Skin epidermis (tissue), 12 donors: ENCODE measurements around the gene DCUN1D4.
"Not testable (repeated sequence)": the region's sequence is repeated elsewhere in the genome, so short reads cannot be mapped to it uniquely, and the experiment has no call there.

Source experiments
- H3K27ac ChIP-seq, 21 experiments: fragments of 200-600 bp; sonication (generic) in 11 of 21; one replicate each; pipeline ENCODE4 v1.5.0; 2020; ENCODE audit warnings: mild to moderate bottlenecking in 3 of 21, inconsistent platforms in 2 of 21, moderate library complexity in 2 of 21
- H3K4me3 ChIP-seq, 7 experiments: fragments of 200-600 bp; sonication (generic) in 2 of 7; one replicate each; pipeline ENCODE4 v1.5.0; 2020; ENCODE audit warnings: inconsistent platforms in 2 of 7, mild to moderate bottlenecking in 2 of 7, moderate library complexity in 1 of 7

Gene DCUN1D4

DNA sequence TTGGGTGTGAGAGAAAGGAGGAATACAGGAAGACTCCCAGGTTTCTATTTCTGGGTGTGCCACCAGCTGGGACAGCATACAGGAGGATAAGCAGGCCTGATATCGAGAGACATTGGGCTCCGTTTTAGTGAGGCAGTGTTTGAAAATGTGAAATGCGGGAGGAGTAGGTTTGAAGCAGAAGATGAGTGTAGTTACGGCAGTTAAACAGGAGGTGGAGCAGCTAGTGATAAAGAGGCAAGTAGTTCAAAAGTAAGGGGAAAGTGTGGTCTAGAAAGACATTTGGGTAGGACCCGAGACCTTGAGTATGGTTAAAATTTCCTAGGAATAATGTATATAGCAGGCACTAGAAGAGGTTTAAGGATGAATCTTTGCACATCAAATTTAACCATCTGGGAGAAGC lies 42.4 kb downstream of the DCUN1D4 start:
- no peak overlapping the region for H3K4me3 ChIP-seq
- H3K27ac ChIP-seq: no peak overlapping the region

GRCh38 chr4:51890760-51891159 lies 47.8 kb downstream of the DCUN1D4 start:
- no peak overlapping the region for H3K27ac ChIP-seq
- no peak overlapping the region for H3K4me3 ChIP-seq

DNA sequence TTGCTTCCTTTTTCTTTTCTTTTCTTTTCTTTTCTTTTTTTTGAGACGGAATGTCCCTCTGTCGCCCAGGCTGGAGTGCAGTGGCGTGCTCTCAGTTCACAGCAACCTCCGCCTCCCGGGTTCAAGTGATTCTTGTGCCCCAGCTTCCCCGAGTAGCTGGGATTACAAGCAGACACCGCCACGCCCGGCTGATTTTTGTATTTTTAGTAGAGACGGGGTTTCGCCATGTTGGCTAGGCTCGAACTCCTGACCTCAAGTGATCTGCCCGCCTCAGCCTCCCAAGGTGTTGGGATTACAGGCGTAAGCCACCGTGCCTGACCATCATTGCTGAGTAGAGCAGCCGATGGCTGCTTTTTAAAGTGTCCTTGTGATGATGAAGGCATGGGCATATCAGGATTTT lies 50.4 kb downstream of the DCUN1D4 start:
- not testable (repeated sequence) for H3K27ac ChIP-seq, H3K4me3 ChIP-seq

DNA sequence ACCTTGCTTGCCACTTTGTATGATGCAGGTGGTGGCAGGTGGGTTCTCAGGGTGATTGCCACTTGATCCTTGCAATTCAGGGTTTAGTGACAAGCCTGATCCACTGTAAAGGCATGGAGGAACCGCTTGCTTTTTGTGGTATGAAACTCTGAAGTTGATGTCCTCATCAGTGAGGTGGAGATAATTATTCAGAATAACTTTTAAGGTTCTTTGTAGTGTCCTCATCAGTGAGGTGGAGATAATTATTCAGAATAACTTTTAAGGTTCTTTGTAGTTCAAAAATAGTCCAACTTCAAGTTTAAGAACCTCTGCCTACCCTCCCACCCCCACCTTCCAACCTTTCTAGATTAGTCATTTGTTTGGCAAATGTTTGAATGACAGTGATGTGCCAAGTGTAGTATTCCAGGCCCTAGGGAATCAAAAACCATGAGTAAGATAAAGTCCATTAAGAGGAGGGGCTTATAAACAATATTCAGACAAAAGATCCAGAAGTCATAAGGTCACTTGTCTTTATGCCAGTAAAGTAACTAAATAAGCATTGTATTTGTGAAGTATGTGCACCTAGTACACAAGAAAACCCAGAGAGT lies 51.2 kb downstream of the DCUN1D4 start:
- H3K27ac ChIP-seq: no peak overlapping the region
- no peak overlapping the region for H3K4me3 ChIP-seq

DNA sequence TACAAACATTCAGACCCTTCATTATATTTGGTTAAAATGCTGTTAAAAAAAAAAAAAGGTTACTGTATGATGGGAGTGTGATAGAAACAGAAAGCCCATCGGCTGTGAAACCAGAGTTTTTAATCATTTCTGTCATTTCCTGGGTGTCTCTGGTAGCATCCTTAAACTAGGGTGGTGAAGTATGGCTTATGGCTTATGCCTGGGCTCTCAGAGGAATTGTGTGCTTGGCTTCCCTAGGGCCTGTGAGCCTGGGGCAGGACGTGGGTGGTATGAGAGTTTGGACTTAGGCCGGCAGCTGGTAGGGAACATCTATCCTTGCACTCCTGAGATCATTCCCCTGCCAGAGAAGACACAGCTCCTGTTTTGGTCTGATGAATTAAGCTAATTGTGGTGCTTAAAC lies 52.2 kb downstream of the DCUN1D4 start:
- H3K27ac ChIP-seq: no peak overlapping the region
- no peak overlapping the region for H3K4me3 ChIP-seq

- Histone ChIP-seq H3K4me3 (no peak overlapping the region), H3K27ac (no peak overlapping the region)
Observed at GRCh38 chr4:51895816-51896408, 53.0 kb downstream of the DCUN1D4 start.

DNA sequence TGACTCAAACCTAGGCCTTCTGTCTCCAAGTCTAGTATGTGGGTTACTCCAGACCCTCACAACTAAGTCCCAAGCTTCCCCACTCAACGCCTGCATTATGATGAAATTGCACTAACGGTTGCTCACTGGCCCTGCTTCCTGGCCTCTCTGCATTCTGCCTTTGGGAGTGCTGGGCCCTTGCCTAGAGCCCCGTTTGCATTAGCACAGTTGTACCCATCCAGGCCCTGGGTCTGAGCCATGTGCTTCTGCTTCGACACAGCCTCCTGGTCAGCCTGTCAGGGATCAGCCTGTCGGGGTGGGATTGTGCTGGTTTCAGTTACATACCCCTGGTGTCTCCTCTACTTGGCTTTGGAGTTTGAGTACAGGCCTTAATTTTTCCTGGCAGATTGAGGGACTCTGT lies 58.4 kb downstream of the DCUN1D4 start:
- H3K4me3 ChIP-seq: no peak overlapping the region
- no peak overlapping the region for H3K27ac ChIP-seq

DNA sequence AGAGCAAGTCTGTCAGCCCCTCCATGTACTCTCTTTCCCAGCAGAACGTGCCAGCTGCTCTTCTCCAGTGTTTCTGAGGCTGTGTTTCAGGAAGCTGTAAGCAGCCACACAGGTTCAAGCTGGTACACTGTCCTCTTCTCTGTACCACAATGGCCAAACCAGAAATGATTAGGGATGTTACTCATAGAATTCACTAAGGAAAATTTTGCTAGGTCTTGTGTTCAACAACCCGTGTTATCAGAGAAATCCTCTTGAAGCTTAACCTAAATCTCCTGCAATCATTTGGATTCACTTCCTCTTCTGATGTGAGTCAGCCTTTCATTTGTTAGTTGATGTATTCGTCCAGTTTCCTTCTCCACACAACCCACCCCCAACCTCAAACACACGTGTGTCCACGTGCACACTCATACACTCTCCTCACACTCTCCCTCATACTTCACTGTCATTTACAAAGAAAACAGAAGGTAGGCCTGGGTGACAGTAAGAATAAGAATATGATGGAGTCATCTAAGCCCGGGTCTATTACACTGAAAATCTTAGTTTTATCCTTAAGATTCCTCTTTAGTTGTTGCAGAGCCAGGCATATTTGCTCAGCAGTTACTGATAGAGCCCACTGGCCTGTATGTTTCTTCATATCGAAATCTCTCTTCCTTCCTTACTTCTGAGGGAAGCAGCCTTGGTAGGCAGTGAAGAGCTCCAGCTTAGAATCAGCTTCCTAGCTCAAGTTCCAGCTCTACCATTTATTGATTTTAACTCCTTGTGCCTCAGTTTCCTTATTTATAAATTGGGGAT lies 63.4 kb downstream of the DCUN1D4 start:
- Histone ChIP-seq H3K27ac (peak overlapping the region in 2 of 21 experiments; percentile 11 to 24), H3K4me3 (no peak overlapping the region)

- Histone ChIP-seq H3K27ac (no peak overlapping the region), H3K4me3 (no peak overlapping the region)
Observed at GRCh38 chr4:51907006-51907669, 64.2 kb downstream of the DCUN1D4 start.

DNA sequence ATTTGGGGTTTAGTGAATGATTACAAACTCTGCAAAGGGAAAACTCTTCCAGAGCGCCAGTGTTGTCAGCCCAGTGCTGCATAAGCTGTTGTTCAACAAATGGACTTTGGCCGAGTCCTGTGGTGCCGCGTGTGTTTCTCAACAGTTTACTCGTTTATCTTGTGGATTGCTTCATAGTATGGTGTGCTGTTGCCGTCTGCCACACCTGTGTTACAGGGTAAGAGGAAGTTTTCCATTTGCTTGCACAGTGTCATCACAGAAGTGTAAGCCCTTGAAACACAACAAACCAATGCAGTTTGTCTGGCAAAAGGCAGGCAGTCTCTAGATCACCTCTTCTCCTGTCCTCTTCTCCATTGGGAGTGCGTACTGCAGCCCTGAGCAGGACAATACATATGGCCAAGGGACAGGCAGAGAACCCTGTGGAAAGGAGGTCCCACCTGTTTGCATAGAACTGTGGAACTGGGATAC lies 66.3 kb downstream of the DCUN1D4 start:
- Histone ChIP-seq H3K27ac (no peak overlapping the region), H3K4me3 (no peak overlapping the region)

GRCh38 chr4:51918251-51918650 lies 75.3 kb downstream of the DCUN1D4 start:
- no peak overlapping the region for H3K27ac ChIP-seq
- no peak overlapping the region for H3K4me3 ChIP-seq

GRCh38 chr4:51923343-51923742 lies 80.4 kb downstream of the DCUN1D4 start:
- H3K4me3 ChIP-seq: no peak overlapping the region
- H3K27ac ChIP-seq: no peak overlapping the region

DNA sequence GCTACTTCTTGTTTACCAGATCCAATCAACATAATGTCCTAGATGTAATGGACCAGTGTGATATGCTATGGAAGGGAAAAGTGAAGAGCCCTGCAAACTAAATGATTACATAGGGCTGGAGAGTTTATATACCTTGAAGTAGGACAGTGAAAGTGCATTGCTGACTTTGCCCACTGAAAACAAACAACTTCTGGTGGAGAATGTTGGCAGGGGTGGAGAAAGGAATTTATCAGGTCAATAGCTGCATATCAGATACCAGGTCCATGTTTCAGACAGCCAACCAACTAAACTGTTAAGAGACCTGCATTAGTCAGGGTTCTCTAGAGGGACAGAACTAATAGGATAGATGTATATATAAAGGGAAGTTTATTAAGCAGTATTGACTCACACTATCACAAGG lies 82.4 kb downstream of the DCUN1D4 start:
- H3K4me3 ChIP-seq: no peak overlapping the region
- no peak overlapping the region for H3K27ac ChIP-seq

GRCh38 chr4:51930557-51930956 lies 87.6 kb downstream of the DCUN1D4 start:
- no peak overlapping the region for H3K4me3 ChIP-seq
- no peak overlapping the region for H3K27ac ChIP-seq

DNA sequence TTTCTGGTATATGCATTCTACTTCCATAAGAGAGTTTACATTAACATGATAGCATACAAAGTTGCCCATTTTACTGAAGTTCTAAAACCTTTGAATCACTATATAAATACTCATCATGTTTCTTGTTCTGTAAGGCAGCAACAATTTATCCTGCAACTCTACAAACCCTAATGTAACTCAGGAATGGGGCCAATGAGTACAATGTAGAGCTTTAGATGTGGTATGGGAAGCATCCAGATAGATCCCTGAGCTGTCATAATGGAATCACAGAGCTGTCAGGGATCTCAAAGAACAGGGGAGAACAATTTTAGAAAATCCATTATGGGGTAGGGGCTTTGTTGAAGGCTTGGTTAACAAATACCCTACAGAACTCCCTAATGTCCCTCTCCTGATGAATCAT lies 88.5 kb downstream of the DCUN1D4 start:
- Histone ChIP-seq H3K27ac (no peak overlapping the region), H3K4me3 (no peak overlapping the region)

DNA sequence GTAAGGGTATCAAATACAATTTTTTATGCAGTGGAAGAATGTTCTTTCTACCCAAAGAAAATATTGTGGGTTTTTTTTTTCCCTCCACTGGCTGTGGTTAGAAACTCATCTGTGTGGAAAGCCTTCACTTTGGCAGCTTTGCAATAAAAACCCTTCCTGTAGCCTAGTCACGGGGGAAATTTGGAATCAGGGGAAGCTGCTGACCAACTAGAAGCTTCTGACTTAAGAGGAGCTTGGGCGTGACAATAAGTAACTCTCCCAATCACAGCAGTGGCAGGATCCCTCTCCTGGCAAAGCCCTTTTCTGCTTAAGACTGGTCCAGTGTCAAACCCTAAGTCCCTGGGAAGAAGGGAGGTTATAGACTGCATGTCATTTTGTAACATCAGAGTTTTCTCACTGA lies 89.3 kb downstream of the DCUN1D4 start:
- H3K27ac ChIP-seq: no peak overlapping the region
- H3K4me3 ChIP-seq: no peak overlapping the region

GRCh38 chr4:51932684-51933083 lies 89.7 kb downstream of the DCUN1D4 start:
- Histone ChIP-seq H3K4me3 (no peak overlapping the region), H3K27ac (no peak overlapping the region)

- H3K27ac ChIP-seq, H3K4me3 ChIP-seq: not testable (repeated sequence)
Observed at GRCh38 chr4:51940460-51940859, 97.5 kb downstream of the DCUN1D4 start.

GRCh38 chr4:51942108-51942832 lies 99.3 kb downstream of the DCUN1D4 start:
- no peak overlapping the region for H3K4me3 ChIP-seq
- H3K27ac ChIP-seq: no peak overlapping the region

DNA sequence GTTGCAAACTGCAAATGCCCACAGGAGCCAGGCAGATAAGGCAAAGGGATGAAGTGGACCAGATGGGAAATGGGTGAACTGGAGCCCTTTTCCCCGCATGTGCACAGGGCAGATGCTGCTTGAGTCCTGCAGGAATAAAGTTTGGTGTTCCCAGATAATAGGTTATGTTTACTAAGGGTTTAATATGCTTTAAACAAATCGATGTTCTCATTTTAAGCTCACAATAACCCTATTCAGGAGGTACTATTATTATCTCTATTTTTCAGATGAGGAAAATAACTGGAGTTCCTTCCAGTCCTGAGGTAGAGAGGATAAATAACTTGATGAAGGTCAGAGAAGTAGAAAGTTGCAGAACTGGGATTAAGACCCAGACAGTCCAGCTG lies 99.9 kb downstream of the DCUN1D4 start:
- no peak overlapping the region for H3K27ac ChIP-seq
- no peak overlapping the region for H3K4me3 ChIP-seq
